Suppressor macrophage treated with lipopolysaccharide for 1 hour (primary cell): ENCODE measurements around the gene MAGEA12.
"Not testable (repeated sequence)": the region's sequence is repeated elsewhere in the genome, so short reads cannot be mapped to it uniquely, and the experiment has no call there.

Experiments
- DNase-seq, 3 donors: peaks; one replicate each; pipeline ENCODE4 v3.0.0-alpha.2; 2020 to 2022

MAGEA12 gene

DNA sequence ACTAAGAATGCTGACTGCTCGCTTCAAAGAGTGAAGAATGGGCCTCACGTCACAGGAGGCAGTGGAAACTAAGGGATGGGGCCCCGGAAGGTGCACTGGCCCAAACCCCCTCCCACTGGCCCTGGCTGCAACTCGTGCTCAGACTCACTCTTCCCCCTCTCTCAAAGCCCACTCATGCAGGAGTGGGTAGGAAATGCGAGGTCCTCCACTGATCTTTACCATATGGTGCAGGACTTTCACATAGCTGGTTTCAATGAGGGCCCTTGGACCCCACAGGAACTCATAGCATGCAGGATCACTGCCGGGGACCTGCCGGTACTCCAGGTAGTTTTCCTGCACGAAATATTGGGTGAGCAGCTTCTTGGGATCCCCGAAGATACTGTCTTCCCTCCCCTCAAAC, 33.0 kb downstream of the MAGEA12 start:
- DNase-seq, result not testable (repeated sequence)

DNA sequence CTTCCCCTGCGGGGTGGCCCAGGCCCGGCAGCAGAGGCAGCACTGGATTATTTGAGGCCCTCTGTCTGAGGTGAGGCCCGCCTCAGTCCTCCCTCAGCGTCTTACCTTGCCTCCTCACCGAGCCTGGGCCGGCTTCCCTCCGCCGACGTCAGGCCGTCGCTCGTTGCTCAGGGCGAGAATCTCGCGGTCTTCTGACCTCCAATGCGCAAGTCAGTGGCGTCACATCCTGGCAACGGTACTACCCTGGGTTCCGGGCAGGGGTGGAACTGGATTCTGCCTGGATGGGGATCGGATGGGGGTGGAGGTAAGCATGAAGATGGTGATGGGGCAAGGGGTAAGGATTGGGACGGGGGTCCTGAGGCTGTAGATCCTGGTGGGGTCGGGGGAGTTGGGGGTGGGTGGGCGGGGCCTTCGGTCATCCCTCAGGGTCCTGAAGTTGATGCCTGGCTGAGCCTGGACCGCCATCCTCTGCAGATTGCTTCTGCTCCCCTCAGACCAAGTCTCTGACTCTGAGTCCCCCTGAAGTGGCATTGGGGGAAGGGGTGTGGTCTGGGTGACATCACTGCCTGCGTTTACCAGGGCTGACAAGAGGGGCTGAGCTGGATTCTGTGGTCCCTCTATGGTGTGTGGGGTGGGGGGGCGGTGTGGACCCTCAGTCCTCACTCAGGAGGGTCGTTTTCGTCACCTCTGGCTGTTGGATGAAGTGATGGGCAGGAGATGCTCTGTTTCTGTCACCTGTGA, 36.2 kb downstream of the MAGEA12 start, which contains the start of gene MAGEA6:
MAGEA6 (minus strand) TSS at position 141 of the 741 bp plus-strand sequence. CDS start 2,039 bp downstream, outside the sequence.
- not testable (repeated sequence) for DNase-seq

DNA sequence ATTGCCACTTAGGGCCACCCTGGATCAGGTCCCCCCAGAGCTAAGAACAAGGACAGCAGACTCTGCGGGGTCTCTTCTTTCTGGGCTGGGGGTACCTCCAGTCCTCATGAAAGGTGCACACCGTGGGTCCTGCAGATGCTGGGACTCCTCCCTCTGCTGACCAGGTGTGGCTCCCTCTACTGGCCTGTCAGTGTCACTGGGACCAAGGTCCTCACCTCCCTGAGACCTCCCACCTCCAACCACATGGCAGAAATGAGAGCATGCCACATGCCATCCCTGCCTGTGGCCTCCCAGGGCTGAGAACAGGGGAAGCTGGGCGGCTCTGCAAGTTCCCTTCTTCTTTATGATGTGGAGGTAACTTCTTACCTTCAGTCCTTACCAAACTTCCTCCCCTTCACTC, 53.5 kb downstream of the MAGEA12 start:
- DNase-seq, result not testable (repeated sequence)
